H1 (cell line): ENCODE measurements around the gene DOCK1. TPM values are rescaled to one million over a fixed set of nuclear protein-coding genes. Genes with fewer than 3 reads are reported as not detected.

Experiments
- USF2 ChIP-seq: IDR thresholded peaks from 2 replicates; pipeline ENCODE4 v1.6.1; 2011; ENCODE audit warnings: low read length, improper control_type of control experiment
- polyA plus RNA-seq, 7 experiments: library from polyadenylated mRNA; depleted of rRNA in 3 of 7; stranded (reverse) in 5 of 7; unstranded in 2 of 7; fragments of >200 nt in 5 of 7; fragments of 200-250 nt in 2 of 7; gene quantifications; 1 replicate in 5 of 7; 2 replicates in 1 of 7; 4 replicates in 1 of 7; pipeline versions ENCODE4 v1.2.1 to v1.2.3, GENCODE V29; 2011 to 2013; ENCODE audit warnings: missing spikeins in 2 of 7, mixed read lengths in 2 of 7
- total RNA-seq: library from RNA; stranded (reverse); fragmentation: NEBNext Ultra II Directional; extraction: Animal tissue kit (Norgen Biotek cat#: 25700); gene quantifications from 2 replicates; pipeline ENCODE4 v1.2.1, GENCODE V29; 2021

The DOCK1 gene
- total and polyA plus RNA-seq, 2 of the 8 experiments (the other 6 are each of a cell fraction or from before 2014, with no cell fraction given): 11.6 to 53.0 TPM

- TF ChIP-seq USF2: no peak
Measured at GRCh38 chr10:127179612-127180250, 274.5 kb downstream of the DOCK1 start (continued).
